ENCODE measurements around the gene CERS4. TPM values are rescaled to one million over a fixed set of nuclear protein-coding genes. Genes with fewer than 3 reads are reported as not detected.

CERS4 gene
- total and polyA plus RNA-seq, 10 of the 15 experiments (the other 5 are each of a cell fraction or from before 2014, with no cell fraction given) = 0.34 to 62.1 (median 20.7) TPM

GRCh38 chr19:8212916-8213315 is 3.7 kb downstream of the CERS4 start:
- POLR2A ChIA-PET = interaction anchor here (0.6 to 6.7 kb wide), 4 partner anchors 10 to 201 kb away, joined by 3 to 111 read pairs (median 6); no protein-coding TSS in a partner anchor
- TF ChIP-seq SIX5 (IDR thresholded peaks at IDR 0.05; ENCODE audit: low read depth, low read length, severe bottlenecking) (no peak), CBX3 (IDR thresholded peaks at IDR 0.05; ENCODE audit: borderline replicate concordance, low read depth) (no peak), EP300 (IDR thresholded peaks at IDR 0.05; ENCODE audit: borderline replicate concordance in 1 of 2, control insufficient read depth in 1 of 2, low read depth in 2 of 2, low read length in 2 of 2) (no peak), GATAD2B (conservative IDR thresholded peaks at IDR 0.05; ENCODE audit: low read depth) (no peak), NR2F1 (conservative IDR thresholded peaks at IDR 0.05) (no peak), RELA (IDR thresholded peaks at IDR 0.05; ENCODE audit: borderline replicate concordance, partially characterized antibody) (no peak), YBX1 (IDR thresholded peaks at IDR 0.05) (no peak), EED (IDR thresholded peaks at IDR 0.05; ENCODE audit: low read depth) (no peak), HCFC1 (IDR thresholded peaks at IDR 0.05; ENCODE audit: low read length) (no peak), POLR2AphosphoS5 (IDR thresholded peaks at IDR 0.05; ENCODE audit: low read length) (no peak), CUX1 (IDR thresholded peaks at IDR 0.05; ENCODE audit: insufficient replicate concordance, low read depth, low read length) (no peak), NFYA (IDR thresholded peaks at IDR 0.05; ENCODE audit: borderline replicate concordance, low read depth, low read length) (no peak)
- TF ChIP-seq, protein P1, sequence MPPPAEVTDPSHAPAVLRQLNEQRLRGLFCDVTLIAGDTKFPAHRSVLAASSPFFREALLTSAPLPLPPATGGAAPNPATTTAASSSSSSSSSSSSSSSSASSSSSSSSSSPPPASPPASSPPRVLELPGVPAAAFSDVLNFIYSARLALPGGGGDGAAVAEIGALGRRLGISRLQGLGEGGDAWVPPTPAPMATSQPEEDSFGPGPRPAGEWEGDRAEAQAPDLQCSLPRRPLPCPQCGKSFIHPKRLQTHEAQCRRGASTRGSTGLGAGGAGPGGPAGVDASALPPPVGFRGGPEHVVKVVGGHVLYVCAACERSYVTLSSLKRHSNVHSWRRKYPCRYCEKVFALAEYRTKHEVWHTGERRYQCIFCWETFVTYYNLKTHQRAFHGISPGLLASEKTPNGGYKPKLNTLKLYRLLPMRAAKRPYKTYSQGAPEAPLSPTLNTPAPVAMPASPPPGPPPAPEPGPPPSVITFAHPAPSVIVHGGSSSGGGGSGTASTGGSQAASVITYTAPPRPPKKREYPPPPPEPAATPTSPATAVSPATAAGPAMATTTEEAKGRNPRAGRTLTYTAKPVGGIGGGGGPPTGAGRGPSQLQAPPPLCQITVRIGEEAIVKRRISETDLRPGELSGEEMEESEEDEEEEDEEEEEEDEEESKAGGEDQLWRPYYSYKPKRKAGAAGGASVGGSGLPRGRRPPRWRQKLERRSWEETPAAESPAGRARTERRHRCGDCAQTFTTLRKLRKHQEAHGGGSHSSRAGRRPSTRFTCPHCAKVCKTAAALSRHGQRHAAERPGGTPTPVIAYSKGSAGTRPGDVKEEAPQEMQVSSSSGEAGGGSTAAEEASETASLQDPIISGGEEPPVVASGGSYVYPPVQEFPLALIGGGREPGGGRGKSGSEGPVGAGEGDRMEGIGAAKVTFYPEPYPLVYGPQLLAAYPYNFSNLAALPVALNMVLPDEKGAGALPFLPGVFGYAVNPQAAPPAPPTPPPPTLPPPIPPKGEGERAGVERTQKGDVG (CRISPR knock-in tag; IDR thresholded peaks at IDR 0.05) = no peak
- TF ChIP-seq, protein P2, sequence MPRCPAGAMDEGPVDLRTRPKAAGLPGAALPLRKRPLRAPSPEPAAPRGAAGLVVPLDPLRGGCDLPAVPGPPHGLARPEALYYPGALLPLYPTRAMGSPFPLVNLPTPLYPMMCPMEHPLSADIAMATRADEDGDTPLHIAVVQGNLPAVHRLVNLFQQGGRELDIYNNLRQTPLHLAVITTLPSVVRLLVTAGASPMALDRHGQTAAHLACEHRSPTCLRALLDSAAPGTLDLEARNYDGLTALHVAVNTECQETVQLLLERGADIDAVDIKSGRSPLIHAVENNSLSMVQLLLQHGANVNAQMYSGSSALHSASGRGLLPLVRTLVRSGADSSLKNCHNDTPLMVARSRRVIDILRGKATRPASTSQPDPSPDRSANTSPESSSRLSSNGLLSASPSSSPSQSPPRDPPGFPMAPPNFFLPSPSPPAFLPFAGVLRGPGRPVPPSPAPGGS (IDR thresholded peaks at IDR 0.05; ENCODE audit: borderline replicate concordance, insufficient read depth, low read depth, low read length, poor library complexity, severe bottlenecking) = no peak

More at GRCh38 chr19:8212916-8213315, 3.7 kb downstream of the CERS4 start:
- ChIA-PET CTCF (interaction anchor here (0.9 to 6.8 kb wide), 3 partner anchors 18 to 54 kb away, joined by 3 to 52 read pairs (median 7); no protein-coding TSS in a partner anchor), SMC1A (ENCODE audit: uncharacterized antibody, unreplicated experiment) (interaction anchor here (0.6 to 4.8 kb wide), 4 partner anchors 18 to 54 kb away, joined by 3 to 83 read pairs (median 4); no protein-coding TSS in a partner anchor), RAD21 (ENCODE audit: unreplicated experiment) (interaction anchor here (0.6 to 1.5 kb wide), 3 partner anchors 18 to 55 kb away, joined by 3 to 4 read pairs (median 4); no protein-coding TSS in a partner anchor)
- FAIRE-seq (no peak), DNase-seq (ENCODE audit: low read depth, low spot score) (no peak), ATAC-seq (no peak)
- Histone ChIP-seq H3K4me2 (ENCODE audit: control insufficient read depth, insufficient read depth) (no peak overlapping the region), H3K9me3 (replicated peaks; ENCODE audit: control insufficient read depth, insufficient read depth, low read length) (no peaks in the 10 kb centered on the region), H3K9ac (ENCODE audit: control insufficient read depth, insufficient read depth, low read length) (no peak overlapping the region), H3K27me3 (replicated peaks in 1 of 2; ENCODE audit: control insufficient read depth in 2 of 2, insufficient read depth in 2 of 2, low read length in 1 of 2) (no peaks in the 10 kb centered on the region), H3K79me2 (ENCODE audit: control insufficient read depth, insufficient read depth, low read length) (peaks cover 56% of the 10 kb centered on the region), H3K27ac (ENCODE audit: control insufficient read depth, insufficient read depth) (no peak overlapping the region), H3K4me1 (ENCODE audit: control insufficient read depth, insufficient read depth, low read length) (peaks cover 27% of the 10 kb centered on the region), H4K20me1 (ENCODE audit: control insufficient read depth, insufficient read depth) (no peaks in the 10 kb centered on the region), H3K36me3 (ENCODE audit: control insufficient read depth in 2 of 2, insufficient read depth in 2 of 2, low read length in 1 of 2) (peaks cover 0 to 3% of the 10 kb centered on the region in 2 experiments; a peak in 2 of 4 replicates), H2AFZ (ENCODE audit: control insufficient read depth, low read depth, low read length) (no peak overlapping the region), H3K4me3 (0 out of 2 replicates have a peak overlapping the region, but pooled peaks have one; percentile 27)
- WGBS (ENCODE audit: insufficient coverage, insufficient replicate concordance, low lambda C conversion rate, missing lambda C conversion rate) = 67% methylated on average over 6 of the region's 6 CpGs
- no TSS peak for BruUV-seq (replicated peaks)
- in situ Hi-C loops (cut with MboI) = no loop called here
- intact Hi-C loops (cut with micrococcal nuclease; ENCODE audit: unreplicated experiment) = loop anchor here (5.0 kb wide), 1 partner anchor 56 kb away; no protein-coding TSS in a partner anchor
